PC-9 (cell line): ENCODE data around the gene TTC36. TPM values are rescaled to one million over a fixed set of nuclear protein-coding genes. Genes with fewer than 3 reads are reported as not detected.

Experiments
- BruUV-seq: library from RNA; stranded (reverse); fragments of 400-500 nt; replicated peaks from 2 replicates; lab custom pipeline; 2021; lab: Mats Ljungman, UMichigan
- CTCF ChIA-PET: fragments of 300-600 bp; sonication (Branson Sonifier 250); formaldehyde crosslinking; loops from one replicate; lab custom pipeline; 2022; ENCODE audit warnings: antibody characterized with exemption; lab: Charles Lee
- POLR2A ChIA-PET: fragments of 300-600 bp; sonication (Branson Sonifier 250); formaldehyde crosslinking; loops from one replicate; lab custom pipeline; 2022; ENCODE audit warnings: antibody characterized with exemption; ENCODE audit not compliant: unreplicated experiment; lab: Charles Lee
- DNase-seq, 2 experiments: peaks; one replicate each; pipeline versions ENCODE4 v3.0.0 to v3.0.0-alpha.2; 2015 to 2022; ENCODE audit warnings: mixed read lengths in 1 of 2
- H2AFZ ChIP-seq: fragments of 200-600 bp; sonication (generic); 2 replicates; pipeline ENCODE4 v1.8.1; 2017; ENCODE audit warnings: antibody characterized with exemption
- H3F3A ChIP-seq: fragments of 200-600 bp; sonication (generic); 2 replicates; pipeline ENCODE4 v1.8.1; 2017; ENCODE audit warnings: antibody characterized with exemption, mild to moderate bottlenecking, low read depth; ENCODE audit not compliant: insufficient read depth
- H3K27ac ChIP-seq: fragments of 200-600 bp; sonication (generic); 2 replicates; pipeline ENCODE4 v1.6.1; 2016; ENCODE audit warnings: mixed run types
- H3K27me3 ChIP-seq: fragments of 200-600 bp; sonication (generic); 2 replicates; pipeline ENCODE4 v1.6.1; 2016; ENCODE audit warnings: low read depth, mixed run types; ENCODE audit not compliant: insufficient read depth
- H3K36me3 ChIP-seq: fragments of 200-600 bp; sonication (generic); 2 replicates; pipeline ENCODE4 v1.6.1; 2016; ENCODE audit warnings: low read depth, mixed run types
- H3K4me1 ChIP-seq: fragments of 200-600 bp; sonication (generic); replicated peaks from 2 replicates; pipeline ENCODE4 v1.6.1; 2016; ENCODE audit warnings: mixed run types; ENCODE audit not compliant: insufficient read depth
- H3K4me2 ChIP-seq: fragments of 200-600 bp; sonication (generic); 2 replicates; pipeline ENCODE4 v1.6.1; 2017; ENCODE audit warnings: mixed run types
- H3K4me3 ChIP-seq: fragments of 200-600 bp; sonication (generic); 2 replicates; pipeline ENCODE4 v1.6.1; 2016; ENCODE audit warnings: mixed run types
- H3K79me2 ChIP-seq: fragments of 200-600 bp; sonication (generic); 2 replicates; pipeline ENCODE4 v1.6.1; 2017; ENCODE audit warnings: low read depth, mixed run types
- H3K9me2 ChIP-seq: fragments of 200-600 bp; sonication (generic); 2 replicates; pipeline ENCODE4 v1.8.1; 2017; ENCODE audit warnings: mild to moderate bottlenecking; ENCODE audit not compliant: insufficient read depth
- H3K9me3 ChIP-seq: fragments of 200-600 bp; sonication (generic); 2 replicates; pipeline ENCODE4 v1.8.1; 2016; ENCODE audit warnings: low read depth; ENCODE audit not compliant: insufficient read depth
- H4K20me1 ChIP-seq: fragments of 200-600 bp; sonication (generic); 2 replicates; pipeline ENCODE4 v1.8.1; 2017; ENCODE audit not compliant: insufficient read depth
- CTCF ChIP-seq: fragments of 200-600 bp; sonication (generic); conservative IDR thresholded peaks from 2 replicates; pipeline ENCODE4 v1.6.1; 2017; ENCODE audit warnings: mixed run types, antibody characterized with exemption, mild to moderate bottlenecking, moderate library complexity
- EZH2 ChIP-seq: fragments of 200-600 bp; sonication (generic); IDR thresholded peaks from 2 replicates; pipeline ENCODE4 v1.8.0; 2017; ENCODE audit warnings: antibody characterized with exemption, low read depth
- intact Hi-C: fragments of 100-400 bp; cut with micrococcal nuclease; formaldehyde crosslinking; loops from one replicate; pipeline ENCODE4 v1.10.0; 2022; ENCODE audit not compliant: unreplicated experiment
- total RNA-seq: library from RNA; stranded (reverse); gene quantifications from 2 replicates; pipeline ENCODE4 v1.2.3, GENCODE V29; 2021

TTC36 gene
- total RNA-seq, 1 experiment from 2014 or later = 0.41 TPM

GRCh38 chr11:118535261-118535660, 8.0 kb downstream of the TTC36 start:
- Histone ChIP-seq H3K4me2 (no peak overlapping the region), H3K9me3 (no peaks in the 10 kb centered on the region), H3K4me3 (no peak overlapping the region), H3K27me3 (no peaks in the 10 kb centered on the region), H3K79me2 (no peaks in the 10 kb centered on the region), H3K4me1 (peaks cover under 1% of the 10 kb centered on the region), H2AFZ (no peak overlapping the region), H3K9me2 (no peaks in the 10 kb centered on the region), H3K36me3 (no peaks in the 10 kb centered on the region), H4K20me1 (no peaks in the 10 kb centered on the region), H3F3A (0 out of 2 replicates have a peak, but pooled peaks cover 3% of the 10 kb centered on the region), H3K27ac (no peak overlapping the region)
- TF ChIP-seq EZH2 = no peak
- intact Hi-C loops = no loop called here
- BruUV-seq = no TSS peak
- POLR2A ChIA-PET = no interaction called here
- no peak for DNase-seq
- CTCF ChIA-PET = no interaction called here

- ChIA-PET CTCF (no interaction called here), POLR2A (interaction anchor here (0.6 kb wide), 1 partner anchor 454 kb away, joined by 4 read pairs; no protein-coding TSS in a partner anchor)
- no TSS peak for BruUV-seq
- DNase-seq = no peak
- intact Hi-C loops = no loop called here
- Histone ChIP-seq H3K9me2 (no peaks in the 10 kb centered on the region), H3K4me2 (no peak overlapping the region), H3K79me2 (no peaks in the 10 kb centered on the region), H3K4me3 (no peak overlapping the region), H4K20me1 (no peaks in the 10 kb centered on the region), H3K27ac (no peak overlapping the region), H3F3A (0 out of 2 replicates have a peak, but pooled peaks cover 3% of the 10 kb centered on the region), H3K36me3 (no peaks in the 10 kb centered on the region), H3K4me1 (no peaks in the 10 kb centered on the region), H3K9me3 (no peaks in the 10 kb centered on the region), H3K27me3 (no peaks in the 10 kb centered on the region), H2AFZ (no peak overlapping the region)
- no peak for TF ChIP-seq CTCF
- TF ChIP-seq EZH2 = no peak
Measured at GRCh38 chr11:118536726-118537125, 9.5 kb downstream of the TTC36 start.

GRCh38 chr11:118537409-118537980, 10.2 kb downstream of the TTC36 start:
- no peak for TF ChIP-seq CTCF
- no peak for TF ChIP-seq EZH2
- Histone ChIP-seq H4K20me1 (no peaks in the 10 kb centered on the region), H3K79me2 (no peaks in the 10 kb centered on the region), H3K27me3 (no peaks in the 10 kb centered on the region), H3K9me3 (no peaks in the 10 kb centered on the region), H3K4me3 (no peak overlapping the region), H3F3A (0 out of 2 replicates have a peak, but pooled peaks cover 3% of the 10 kb centered on the region), H3K9me2 (no peaks in the 10 kb centered on the region), H3K4me1 (no peaks in the 10 kb centered on the region), H3K4me2 (no peak overlapping the region), H2AFZ (no peak overlapping the region), H3K36me3 (no peaks in the 10 kb centered on the region), H3K27ac (no peak overlapping the region)
- ChIA-PET CTCF (no interaction called here), POLR2A (interaction anchor here (0.6 kb wide), 1 partner anchor 455 kb away, joined by 4 read pairs; no protein-coding TSS in a partner anchor)
- intact Hi-C loops = no loop called here
- no TSS peak for BruUV-seq
- no peak for DNase-seq
